H1 (cell line): ENCODE measurements around the gene ATOH1.

ENCODE experiments used
- BACH1 ChIP-seq: IDR thresholded peaks from 2 replicates; pipeline ENCODE4 v1.6.1; 2012; ENCODE audit warnings: low read length, improper control_type of control experiment
- CEBPB ChIP-seq: IDR thresholded peaks from 2 replicates; pipeline ENCODE4 v1.6.1; 2012; ENCODE audit warnings: low read depth, low read length
- CREB1 ChIP-seq: IDR thresholded peaks from 2 replicates; pipeline ENCODE4 v1.6.1; 2012; ENCODE audit warnings: inconsistent platforms
- GABPA ChIP-seq: IDR thresholded peaks from 2 replicates; pipeline ENCODE4 v1.6.1; 2011; ENCODE audit warnings: mild to moderate bottlenecking, low read length, moderate library complexity, borderline replicate concordance; ENCODE audit not compliant: insufficient read depth
- RFX5 ChIP-seq: IDR thresholded peaks from 2 replicates; pipeline ENCODE4 v1.6.1; 2011; ENCODE audit warnings: low read depth, low read length, improper control_type of control experiment, borderline replicate concordance
- SP4 ChIP-seq: IDR thresholded peaks from 2 replicates; pipeline ENCODE4 v1.6.1; 2012; ENCODE audit warnings: low read length, inconsistent platforms
- SRF ChIP-seq: IDR thresholded peaks from 2 replicates; pipeline ENCODE4 v1.6.1; 2011; ENCODE audit warnings: mild to moderate bottlenecking, low read depth, low read length, moderate library complexity
- TAF1 ChIP-seq: IDR thresholded peaks from 2 replicates; pipeline ENCODE4 v1.6.1; 2011; ENCODE audit warnings: mild to moderate bottlenecking, low read depth, low read length
- TCF12 ChIP-seq: IDR thresholded peaks from 2 replicates; pipeline ENCODE4 v1.6.1; 2011; ENCODE audit warnings: low read depth, mild to moderate bottlenecking, low read length

DNA sequence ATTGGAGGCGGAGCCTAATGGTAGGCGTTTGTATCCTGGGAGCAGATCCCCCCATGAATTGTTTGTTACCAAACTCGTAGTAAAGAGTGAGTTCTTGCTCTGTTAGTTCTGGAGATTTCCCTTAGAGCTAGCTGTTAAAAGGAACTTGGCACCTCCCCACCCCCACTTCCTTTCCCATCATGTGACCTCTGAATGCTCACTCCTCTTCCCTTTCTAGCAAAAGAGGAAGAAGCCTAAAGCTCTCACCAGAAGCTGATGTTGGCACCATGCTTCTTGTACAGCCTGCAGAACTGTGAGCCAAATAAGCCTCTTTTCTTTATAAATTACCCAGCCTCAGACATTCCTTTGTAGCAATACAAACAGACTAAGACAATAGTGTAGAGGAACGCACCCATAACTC is 13.8 kb upstream of the ATOH1 start:
- TF ChIP-seq GABPA (no peak), TCF12 (no peak), BACH1 (no peak), SRF (no peak), CREB1 (no peak), TAF1 (no peak), RFX5 (no peak), CEBPB (no peak), SP4 (no peak)
